ENCODE results near the gene PIP5K1C. TPM values are rescaled to one million over a fixed set of nuclear protein-coding genes. Genes with fewer than 3 reads are reported as not detected.

Gene PIP5K1C
- total and polyA plus RNA-seq, 10 of the 15 experiments (the other 5 are each of a cell fraction or from before 2014, with no cell fraction given): 0.39 to 19.6 (median 5.3) TPM

GRCh38 chr19:3633559-3633988, 66.7 kb downstream of the PIP5K1C start:
- in situ Hi-C loops (cut with MboI): no loop called here
- SMC1A ChIA-PET (ENCODE audit: uncharacterized antibody, unreplicated experiment): no interaction called here
- TF ChIP-seq EED (IDR thresholded peaks at IDR 0.05; ENCODE audit: low read depth) (no peak), LARP7 (IDR thresholded peaks at IDR 0.05) (no peak), BCL11A (IDR thresholded peaks at IDR 0.05; ENCODE audit: low read depth, low read length) (no peak), HDAC6 (IDR thresholded peaks at IDR 0.05; ENCODE audit: unreplicated experiment) (no peak), SMAD5 (IDR thresholded peaks at IDR 0.05; ENCODE audit: low read depth) (no peak), RAD21 (IDR thresholded peaks at IDR 0.05; ENCODE audit: insufficient read depth, low read depth, low read length) (no peak), TCF3 (IDR thresholded peaks at IDR 0.05; ENCODE audit: borderline replicate concordance, insufficient read depth, low read depth, low read length) (no peak), CEBPB (IDR thresholded peaks at IDR 0.05; ENCODE audit: borderline replicate concordance in 1 of 2, low read depth in 2 of 2, low read length in 2 of 2) (no peak), KLF5 (IDR thresholded peaks at IDR 0.05; ENCODE audit: partially characterized antibody) (no peak), SMAD1 (IDR thresholded peaks at IDR 0.05; ENCODE audit: low read depth, partially characterized antibody) (no peak)
- TF ChIP-seq, protein P1, sequence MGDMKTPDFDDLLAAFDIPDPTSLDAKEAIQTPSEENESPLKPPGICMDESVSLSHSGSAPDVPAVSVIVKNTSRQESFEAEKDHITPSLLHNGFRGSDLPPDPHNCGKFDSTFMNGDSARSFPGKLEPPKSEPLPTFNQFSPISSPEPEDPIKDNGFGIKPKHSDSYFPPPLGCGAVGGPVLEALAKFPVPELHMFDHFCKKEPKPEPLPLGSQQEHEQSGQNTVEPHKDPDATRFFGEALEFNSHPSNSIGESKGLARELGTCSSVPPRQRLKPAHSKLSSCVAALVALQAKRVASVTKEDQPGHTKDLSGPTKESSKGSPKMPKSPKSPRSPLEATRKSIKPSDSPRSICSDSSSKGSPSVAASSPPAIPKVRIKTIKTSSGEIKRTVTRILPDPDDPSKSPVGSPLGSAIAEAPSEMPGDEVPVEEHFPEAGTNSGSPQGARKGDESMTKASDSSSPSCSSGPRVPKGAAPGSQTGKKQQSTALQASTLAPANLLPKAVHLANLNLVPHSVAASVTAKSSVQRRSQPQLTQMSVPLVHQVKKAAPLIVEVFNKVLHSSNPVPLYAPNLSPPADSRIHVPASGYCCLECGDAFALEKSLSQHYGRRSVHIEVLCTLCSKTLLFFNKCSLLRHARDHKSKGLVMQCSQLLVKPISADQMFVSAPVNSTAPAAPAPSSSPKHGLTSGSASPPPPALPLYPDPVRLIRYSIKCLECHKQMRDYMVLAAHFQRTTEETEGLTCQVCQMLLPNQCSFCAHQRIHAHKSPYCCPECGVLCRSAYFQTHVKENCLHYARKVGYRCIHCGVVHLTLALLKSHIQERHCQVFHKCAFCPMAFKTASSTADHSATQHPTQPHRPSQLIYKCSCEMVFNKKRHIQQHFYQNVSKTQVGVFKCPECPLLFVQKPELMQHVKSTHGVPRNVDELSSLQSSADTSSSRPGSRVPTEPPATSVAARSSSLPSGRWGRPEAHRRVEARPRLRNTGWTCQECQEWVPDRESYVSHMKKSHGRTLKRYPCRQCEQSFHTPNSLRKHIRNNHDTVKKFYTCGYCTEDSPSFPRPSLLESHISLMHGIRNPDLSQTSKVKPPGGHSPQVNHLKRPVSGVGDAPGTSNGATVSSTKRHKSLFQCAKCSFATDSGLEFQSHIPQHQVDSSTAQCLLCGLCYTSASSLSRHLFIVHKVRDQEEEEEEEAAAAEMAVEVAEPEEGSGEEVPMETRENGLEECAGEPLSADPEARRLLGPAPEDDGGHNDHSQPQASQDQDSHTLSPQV (IDR thresholded peaks at IDR 0.05): no peak
- TF ChIP-seq, protein P2, sequence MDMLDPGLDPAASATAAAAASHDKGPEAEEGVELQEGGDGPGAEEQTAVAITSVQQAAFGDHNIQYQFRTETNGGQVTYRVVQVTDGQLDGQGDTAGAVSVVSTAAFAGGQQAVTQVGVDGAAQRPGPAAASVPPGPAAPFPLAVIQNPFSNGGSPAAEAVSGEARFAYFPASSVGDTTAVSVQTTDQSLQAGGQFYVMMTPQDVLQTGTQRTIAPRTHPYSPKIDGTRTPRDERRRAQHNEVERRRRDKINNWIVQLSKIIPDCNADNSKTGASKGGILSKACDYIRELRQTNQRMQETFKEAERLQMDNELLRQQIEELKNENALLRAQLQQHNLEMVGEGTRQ (IDR thresholded peaks at IDR 0.05; ENCODE audit: borderline replicate concordance, low read depth, low read length): no peak

More at GRCh38 chr19:3633559-3633988, 66.7 kb downstream of the PIP5K1C start:
- Histone ChIP-seq H3K4me1 (ENCODE audit: control insufficient read depth, insufficient read depth, low read length) (no peaks in the 10 kb centered on the region), H3K4me2 (ENCODE audit: control insufficient read depth, insufficient read depth) (no peak overlapping the region), H3K27ac (ENCODE audit: control insufficient read depth, insufficient read depth) (no peak overlapping the region), H3K9me3 (replicated peaks; ENCODE audit: control insufficient read depth, insufficient read depth, low read length) (no peaks in the 10 kb centered on the region), H3K4me3 (no peak overlapping the region), H3K79me2 (ENCODE audit: control insufficient read depth, insufficient read depth, low read length) (no peaks in the 10 kb centered on the region), H3K36me3 (ENCODE audit: control insufficient read depth in 2 of 2, insufficient read depth in 2 of 2, low read length in 1 of 2) (no peaks in the 10 kb centered on the region; a peak in 1 of 4 replicates), H4K20me1 (ENCODE audit: control insufficient read depth, insufficient read depth) (no peaks in the 10 kb centered on the region), H2AFZ (ENCODE audit: control insufficient read depth, low read depth, low read length) (no peak overlapping the region), H3K27me3 (replicated peaks in 1 of 2; ENCODE audit: control insufficient read depth in 2 of 2, insufficient read depth in 2 of 2, low read length in 1 of 2) (no peaks in the 10 kb centered on the region), H3K9ac (ENCODE audit: control insufficient read depth, insufficient read depth, low read length) (no peak overlapping the region)
- intact Hi-C loops (cut with micrococcal nuclease; ENCODE audit: unreplicated experiment): no loop called here
- CTCF ChIA-PET: no interaction called here
- BruUV-seq (replicated peaks): no TSS peak
- ATAC-seq (no peak), DNase-seq (ENCODE audit: low read depth, low spot score) (no peak), FAIRE-seq (no peak)
- WGBS (ENCODE audit: insufficient coverage, insufficient replicate concordance, low lambda C conversion rate, missing lambda C conversion rate): 88% methylated on average over 20 of the region's 22 CpGs
- RAD21 ChIA-PET (ENCODE audit: unreplicated experiment): no interaction called here
- POLR2A ChIA-PET: no interaction called here
